Psoas muscle (tissue), 8 donors: ENCODE measurements around the gene ERICH6B. TPM values are rescaled to one million over a fixed set of nuclear protein-coding genes. Genes with fewer than 3 reads are reported as not detected.

Source experiments
- ATAC-seq, 4 donors: fragments of 200-7000 bp; cut with Tn5 transposase; one replicate each; pipeline ENCODE4 v1.9.1; 2020; ENCODE audit warnings: moderate library complexity in 3 of 4, mild to moderate bottlenecking in 2 of 4
- DNase-seq, 2 donors: peaks; one replicate each; pipeline ENCODE4 v3.0.0-alpha.2; 2020
- H3K27ac ChIP-seq: fragments of 200-600 bp; one replicate; pipeline ENCODE4 v1.8.0; 2022
- H3K27me3 ChIP-seq, 3 donors: fragments of 200-600 bp in 1 of 3; one replicate each; pipeline versions ENCODE4 v1.6.1 to v1.8.0; 2013 to 2022; ENCODE audit warnings: low read length in 2 of 3, mild to moderate bottlenecking in 2 of 3, moderate library complexity in 1 of 3; ENCODE audit not compliant: insufficient read depth in 3 of 3
- H3K36me3 ChIP-seq, 2 donors: fragments of 200-600 bp in 1 of 2; one replicate each; pipeline versions ENCODE4 v1.6.1 to v1.8.0; 2013 to 2022; ENCODE audit warnings: low read depth in 1 of 2, mild to moderate bottlenecking in 1 of 2, moderate library complexity in 1 of 2; ENCODE audit not compliant: insufficient read depth in 1 of 2
- H3K4me1 ChIP-seq: fragments of 200-600 bp; one replicate; pipeline ENCODE4 v1.8.0; 2022
- H3K4me3 ChIP-seq: fragments of 200-600 bp; one replicate; pipeline ENCODE4 v1.8.0; 2022; ENCODE audit warnings: mild to moderate bottlenecking
- H3K9me3 ChIP-seq: fragments of 200-600 bp; one replicate; pipeline ENCODE4 v1.8.0; 2022
- CTCF ChIP-seq: fragments of 200-600 bp; IDR thresholded peaks from one replicate; pipeline ENCODE4 v1.8.0; 2022; ENCODE audit warnings: antibody characterized with exemption
- WGBS, 3 donors: extraction: QIAGEN DNeasy Blood & Tissue Kit; methylation state at CpG; one replicate each; pipeline versions ENCODE4 v1.1.6 to v1.1.7; 2013; 5-methylcytosine and 5-hydroxymethylcytosine counted together
- intact Hi-C, 2 donors: fragments of 100-400 bp; cut with DNase I; formaldehyde crosslinking; loops; one replicate each; pipeline versions ENCODE4 v1.11.0 to v1.14.2; 2022
- polyA plus RNA-seq, 3 donors: library from polyadenylated mRNA; stranded (reverse); fragments of 200-250 nt; gene quantifications; one replicate each; pipeline ENCODE4 v1.2.3, GENCODE V29; 2013
- total RNA-seq, 4 donors: library from RNA; stranded (reverse); fragmentation: NEBNext Ultra II Directional in 2 of 4; extraction: Animal tissue kit (Norgen Biotek cat#: 25700) in 2 of 4; gene quantifications; one replicate each; pipeline versions ENCODE4 v1.2.1 to v1.2.4, GENCODE V29; 2021 to 2023
- donor health status: healthy with polysubstance abuse.
- donor health status: DM: no; HTN: no; CAD: no; lungs with moderate emphysema.
- donor health status: Bipolar disorder and iron deficiency.
- donor health status: healthy.
- donor health status: DM: yes; HTN: yes; CAD: no.
- donor health status: DM: no; HTN: no; CAD: no.
- donor health status: DM: no; HTN: no; CAD: no.
- donor health status: DM: yes; HTN: yes; CAD: no.

ERICH6B gene
- total and polyA plus RNA-seq, 7 donors = not detected

GRCh38 chr13:45527699-45528462 is 87.7 kb downstream of the ERICH6B start:
- H3K4me3 ChIP-seq = no peak overlapping the region
- peaks cover 5 to 84% of the 10 kb centered on the region in 2 donors for H3K36me3 ChIP-seq
- no peaks in the 10 kb centered on the region for H3K4me1 ChIP-seq
- H3K27me3 ChIP-seq = no peaks in the 10 kb centered on the region
- no peaks in the 10 kb centered on the region for H3K9me3 ChIP-seq
- DNase-seq = no peak
- H3K27ac ChIP-seq = no peak overlapping the region
- ATAC-seq = no peak
- intact Hi-C loops = no loop called here
- WGBS, 3 donors = 84 to 89% (median 85%) methylated on average over 6 of the region's 6 CpGs
- TF ChIP-seq CTCF = no peak

GRCh38 chr13:45522571-45522970 is 93.0 kb downstream of the ERICH6B start:
- H3K4me3 ChIP-seq = no peak overlapping the region
- no peak overlapping the region for H3K27ac ChIP-seq
- ATAC-seq = no peak
- intact Hi-C loops = no loop called here
- H3K36me3 ChIP-seq = peaks cover 10 to 79% of the 10 kb centered on the region in 2 donors
- H3K9me3 ChIP-seq = no peaks in the 10 kb centered on the region
- H3K4me1 ChIP-seq = no peaks in the 10 kb centered on the region
- no peaks in the 10 kb centered on the region for H3K27me3 ChIP-seq
- no peak for TF ChIP-seq CTCF
- no peak for DNase-seq
- 50 to 74% (median 59%) methylated on average over 2 of the region's 2 CpGs for WGBS, 3 donors

GRCh38 chr13:45521297-45521696 is 94.2 kb downstream of the ERICH6B start:
- intact Hi-C loops = no loop called here

GRCh38 chr13:45519493-45519892 is 96.0 kb downstream of the ERICH6B start:
- H3K9me3 ChIP-seq = no peaks in the 10 kb centered on the region
- no peaks in the 10 kb centered on the region for H3K27me3 ChIP-seq
- WGBS, 3 donors = 82 to 86% (median 84%) methylated on average over 4 of the region's 4 CpGs
- ATAC-seq (no peak), DNase-seq (no peak)
- no peaks in the 10 kb centered on the region for H3K4me1 ChIP-seq
- TF ChIP-seq CTCF = no peak
- no peak overlapping the region for H3K27ac ChIP-seq
- H3K36me3 ChIP-seq = peaks cover 8 to 82% of the 10 kb centered on the region in 2 donors
- intact Hi-C loops = no loop called here
- no peak overlapping the region for H3K4me3 ChIP-seq

More at GRCh38 chr13:45521297-45521696, 94.2 kb downstream of the ERICH6B start:
- no peaks in the 10 kb centered on the region for H3K4me1 ChIP-seq
- no peaks in the 10 kb centered on the region for H3K27me3 ChIP-seq
- 83 to 88% (median 88%) methylated on average over 4 of the region's 4 CpGs for whole genome bisulfite sequencing, 3 donors
- ATAC-seq (peak in 3 of 4 donors; percentile 39 to 65 (median 49)), DNase-seq (no peak)
- TF ChIP-seq CTCF = no peak
- H3K4me3 ChIP-seq = no peak overlapping the region
- peaks cover 6 to 79% of the 10 kb centered on the region in 2 donors for H3K36me3 ChIP-seq
- no peak overlapping the region for H3K27ac ChIP-seq
- no peaks in the 10 kb centered on the region for H3K9me3 ChIP-seq
